Measurements from ENCODE around the gene B9D1. TPM values are rescaled to one million over a fixed set of nuclear protein-coding genes. Genes with fewer than 3 reads are reported as not detected.

The B9D1 gene
- total RNA-seq, 1 experiment from 2014 or later: 11.5 TPM

- Histone ChIP-seq H3K27me3 (replicated peaks; ENCODE audit: control insufficient read depth, insufficient read depth, low read length) (no peaks in the 10 kb centered on the region), H3K36me3 (ENCODE audit: control insufficient read depth, insufficient read depth, low read length) (no peaks in the 10 kb centered on the region), H3K9me3 (peaks cover 14% of the 10 kb centered on the region), H3K4me3 (ENCODE audit: low read depth, low read length) (no peak overlapping the region), H3K4me1 (no peaks in the 10 kb centered on the region; the same call in 1 of the 2 replicates)
- Mint-ChIP-seq H3K9me3 (ENCODE audit: unreplicated experiment) (peaks cover 14% of the 10 kb centered on the region), H3K27ac (ENCODE audit: unreplicated experiment) (no peak overlapping the region), H3K4me3 (ENCODE audit: unreplicated experiment) (no peak overlapping the region), H3K4me1 (ENCODE audit: low read depth, unreplicated experiment) (peaks cover 12% of the 10 kb centered on the region), H3K27me3 (ENCODE audit: insufficient read depth, unreplicated experiment) (no peaks in the 10 kb centered on the region), H3K36me3 (ENCODE audit: insufficient read depth, unreplicated experiment) (peaks cover 42% of the 10 kb centered on the region)
- ChIA-PET CTCF (no interaction called here), POLR2A (no interaction called here)
- DNase-seq: no peak
- no TSS peak for BruUV-seq (replicated peaks)
- no peak for TF ChIP-seq CTCF (IDR thresholded peaks at IDR 0.05; ENCODE audit: insufficient read depth in 1 of 2, low read depth in 1 of 2, low read length in 1 of 2, severe bottlenecking in 1 of 2, unreplicated experiment in 1 of 2)
- intact Hi-C loops (cut with micrococcal nuclease; ENCODE audit: unreplicated experiment): no loop called here
These were observed 37.0 kb downstream of the B9D1 start for GRCh38 chr17:19325542-19325941.

GRCh38 chr17:19322861-19323260, 39.7 kb downstream of the B9D1 start:
- peaks cover 14% of the 10 kb centered on the region for H3K9me3 ChIP-seq
- no TSS peak for BruUV-seq (replicated peaks)
- Mint-ChIP-seq H3K27me3 (ENCODE audit: insufficient read depth, unreplicated experiment) (no peaks in the 10 kb centered on the region), H3K27ac (ENCODE audit: unreplicated experiment) (no peak overlapping the region), H3K4me1 (ENCODE audit: low read depth, unreplicated experiment) (peaks cover 12% of the 10 kb centered on the region), H3K9me3 (ENCODE audit: unreplicated experiment) (peaks cover 14% of the 10 kb centered on the region), H3K36me3 (ENCODE audit: insufficient read depth, unreplicated experiment) (peaks cover 32% of the 10 kb centered on the region), H3K4me3 (ENCODE audit: unreplicated experiment) (no peak overlapping the region)
- POLR2A ChIA-PET: interaction anchor here (0.6 kb wide), 1 partner anchor 132 kb away, joined by 5 read pairs; no protein-coding TSS in a partner anchor
- CTCF ChIA-PET: interaction anchor here (1.3 kb wide), 1 partner anchor 17 kb away, joined by 4 read pairs; no protein-coding TSS in a partner anchor
- TF ChIP-seq CTCF (IDR thresholded peaks at IDR 0.05; ENCODE audit: insufficient read depth in 1 of 2, low read depth in 1 of 2, low read length in 1 of 2, severe bottlenecking in 1 of 2, unreplicated experiment in 1 of 2): no peak
- H3K27me3 ChIP-seq (replicated peaks; ENCODE audit: control insufficient read depth, insufficient read depth, low read length): no peaks in the 10 kb centered on the region
- DNase-seq: no peak
- H3K4me3 ChIP-seq (ENCODE audit: low read depth, low read length): no peak overlapping the region
- intact Hi-C loops (cut with micrococcal nuclease; ENCODE audit: unreplicated experiment): no loop called here
- H3K36me3 ChIP-seq (ENCODE audit: control insufficient read depth, insufficient read depth, low read length): no peaks in the 10 kb centered on the region
- H3K4me1 ChIP-seq: no peaks in the 10 kb centered on the region; the same call in 1 of the 2 replicates

GRCh38 chr17:19322129-19322505, 40.4 kb downstream of the B9D1 start:
- TF ChIP-seq CTCF (IDR thresholded peaks at IDR 0.05; ENCODE audit: insufficient read depth in 1 of 2, low read depth in 1 of 2, low read length in 1 of 2, severe bottlenecking in 1 of 2, unreplicated experiment in 1 of 2): no peak
- ChIA-PET CTCF (interaction anchor here (0.6 to 1.5 kb wide), 3 partner anchors 16 to 19 kb away, joined by 4 to 5 read pairs (median 5); no protein-coding TSS in a partner anchor), POLR2A (no interaction called here)
- Mint-ChIP-seq H3K9me3 (ENCODE audit: unreplicated experiment) (peaks cover 14% of the 10 kb centered on the region), H3K27me3 (ENCODE audit: insufficient read depth, unreplicated experiment) (no peaks in the 10 kb centered on the region), H3K27ac (ENCODE audit: unreplicated experiment) (no peak overlapping the region), H3K4me1 (ENCODE audit: low read depth, unreplicated experiment) (peaks cover 8% of the 10 kb centered on the region), H3K36me3 (ENCODE audit: insufficient read depth, unreplicated experiment) (peaks cover 36% of the 10 kb centered on the region), H3K4me3 (ENCODE audit: unreplicated experiment) (no peak overlapping the region)
- H3K4me1 ChIP-seq: no peaks in the 10 kb centered on the region; the same call in 1 of the 2 replicates
- peaks cover 4% of the 10 kb centered on the region for H3K36me3 ChIP-seq (ENCODE audit: control insufficient read depth, insufficient read depth, low read length)
- intact Hi-C loops (cut with micrococcal nuclease; ENCODE audit: unreplicated experiment): no loop called here
- H3K4me3 ChIP-seq (ENCODE audit: low read depth, low read length): no peak overlapping the region
- no peak for DNase-seq
- H3K27me3 ChIP-seq (replicated peaks; ENCODE audit: control insufficient read depth, insufficient read depth, low read length): no peaks in the 10 kb centered on the region
- H3K9me3 ChIP-seq: peaks cover 14% of the 10 kb centered on the region
- no TSS peak for BruUV-seq (replicated peaks)

Data from Caco-2 (cell line).